Measurements from ENCODE around the gene MAPKAPK5. TPM values are rescaled to one million over a fixed set of nuclear protein-coding genes. Genes with fewer than 3 reads are reported as not detected.
A peak's percentile ranks its signal among the peaks of the same experiment; 100 is the strongest.
"Not testable (repeated sequence)": the region's sequence is repeated elsewhere in the genome, so short reads cannot be mapped to it uniquely, and the experiment has no call there.

MAPKAPK5 gene
- total and polyA plus RNA-seq, 2 of the 13 experiments (the other 11 are each of a cell fraction or from before 2014, with no cell fraction given): 43.2 to 58.2 TPM

GRCh38 chr12:111824312-111824711 lies 17.7 kb upstream of the MAPKAPK5 start:
- CTCF ChIA-PET (ENCODE audit: low intra/inter-chr PET ratio, low total read pairs); BruUV-seq (replicated peaks); H3K4me1 ChIP-seq (ENCODE audit: insufficient read depth, low read length); H3K27ac ChIP-seq (ENCODE audit: extremely low read length, insufficient read depth, low read length); H2AFZ ChIP-seq (ENCODE audit: low read length); FAIRE-seq; H3K9ac ChIP-seq (ENCODE audit: insufficient read depth, low read depth, low read length); POLR2A ChIA-PET; H4K20me1 ChIP-seq (ENCODE audit: insufficient read depth, low read length); H3K79me2 ChIP-seq (ENCODE audit: insufficient read depth, low read length); H3K4me3 ChIP-seq (replicated peaks in 1 of 3; ENCODE audit: insufficient read depth in 1 of 3, low read depth in 2 of 3, low read length in 3 of 3); in situ Hi-C loops (cut with HindIII; ENCODE audit: extremely low pct_ligation_motif_present, low pct_unique_long_range_greater_than_20kb); H3K36me3 ChIP-seq (replicated peaks in 1 of 2; ENCODE audit: control insufficient read depth in 1 of 2, insufficient read depth in 2 of 2, low read length in 2 of 2); H3K9me3 ChIP-seq (ENCODE audit: low read length); H3K27me3 ChIP-seq (ENCODE audit: control insufficient read depth in 1 of 2, insufficient read depth in 2 of 2, low read length in 2 of 2): not testable (repeated sequence)
- TF ChIP-seq CTCF (CRISPR knock-in tag; IDR thresholded peaks at IDR 0.05) (peak; percentile 54), STAG1 (CRISPR knock-in tag; IDR thresholded peaks at IDR 0.05) (peak; percentile 58)
- WGBS (ENCODE audit: low lambda C conversion rate): 4% methylated on average over 4 of the region's 4 CpGs
- H3K4me2 ChIP-seq (ENCODE audit: low read depth, low read length): peak overlapping the region; percentile 18; the same call in 1 of the 2 replicates
- ATAC-seq (peak; percentile 47), DNase-seq (ENCODE audit: low spot score) (peak; percentile 17)
- intact Hi-C loops (cut with micrococcal nuclease; ENCODE audit: unreplicated experiment): loop anchor here (5.0 kb wide), 1 partner anchor 123 kb away; no protein-coding TSS in a partner anchor

- no peak overlapping the region for H3K4me3 ChIP-seq (replicated peaks in 1 of 3; ENCODE audit: insufficient read depth in 1 of 3, low read depth in 2 of 3, low read length in 3 of 3)
- peaks cover 8% of the 10 kb centered on the region; the same call in 1 of the 2 replicates for H3K4me1 ChIP-seq (ENCODE audit: insufficient read depth, low read length)
- no peak overlapping the region for H3K4me2 ChIP-seq (ENCODE audit: low read depth, low read length)
- TF ChIP-seq ZNF562 (CRISPR knock-in tag; IDR thresholded peaks at IDR 0.05; ENCODE audit: borderline replicate concordance) (no peak), PRDM15 (CRISPR knock-in tag; IDR thresholded peaks at IDR 0.05) (no peak)
- H3K79me2 ChIP-seq (ENCODE audit: insufficient read depth, low read length): no peaks in the 10 kb centered on the region
- ATAC-seq: no peak
- in situ Hi-C loops (cut with HindIII; ENCODE audit: extremely low pct_ligation_motif_present, low pct_unique_long_range_greater_than_20kb) (no loop called here), intact Hi-C loops (cut with micrococcal nuclease; ENCODE audit: unreplicated experiment) (no loop called here)
- no peak overlapping the region for H3K9ac ChIP-seq (ENCODE audit: insufficient read depth, low read depth, low read length)
- 30% methylated on average over 3 of the region's 5 CpGs for WGBS (ENCODE audit: low lambda C conversion rate)
- no TSS peak for BruUV-seq (replicated peaks)
- H3K36me3 ChIP-seq (replicated peaks in 1 of 2; ENCODE audit: control insufficient read depth in 1 of 2, insufficient read depth in 2 of 2, low read length in 2 of 2): no peaks in the 10 kb centered on the region
- CTCF ChIA-PET (ENCODE audit: low intra/inter-chr PET ratio, low total read pairs): no interaction called here
- no peak overlapping the region for H2AFZ ChIP-seq (ENCODE audit: low read length)
- H4K20me1 ChIP-seq (ENCODE audit: insufficient read depth, low read length): no peaks in the 10 kb centered on the region
- no peaks in the 10 kb centered on the region for H3K27me3 ChIP-seq (ENCODE audit: control insufficient read depth in 1 of 2, insufficient read depth in 2 of 2, low read length in 2 of 2)
- no peak for DNase-seq (ENCODE audit: low spot score)
- H3K27ac ChIP-seq (ENCODE audit: extremely low read length, insufficient read depth, low read length): no peak overlapping the region
- POLR2A ChIA-PET: no interaction called here
- no peaks in the 10 kb centered on the region for H3K9me3 ChIP-seq (ENCODE audit: low read length)
- no peak for FAIRE-seq
These were observed 16.5 kb upstream of the MAPKAPK5 start for GRCh38 chr12:111825509-111825908.

All from HepG2 (cell line).